Right renal cortex interstitium (tissue), 3 donors: Measurements from ENCODE around the gene EMP2. TPM values are rescaled to one million over a fixed set of nuclear protein-coding genes. Genes with fewer than 3 reads are reported as not detected.

Experiments
- DNase-seq, 3 donors: peaks; one replicate each; pipeline ENCODE4 v3.0.0-alpha.2; 2013; ENCODE audit warnings: low read depth in 3 of 3, low spot score in 2 of 3
- polyA plus RNA-seq, 3 donors: library from polyadenylated mRNA; unstranded; fragments of 120-200 nt; gene quantifications; one replicate each; pipeline ENCODE4 v1.2.1, GENCODE V29; 2013; ENCODE audit not compliant: insufficient read length in 3 of 3

Gene EMP2
- polyA plus RNA-seq, 3 donors, result 18.5 to 26.0 (median 24.2) TPM

DNA sequence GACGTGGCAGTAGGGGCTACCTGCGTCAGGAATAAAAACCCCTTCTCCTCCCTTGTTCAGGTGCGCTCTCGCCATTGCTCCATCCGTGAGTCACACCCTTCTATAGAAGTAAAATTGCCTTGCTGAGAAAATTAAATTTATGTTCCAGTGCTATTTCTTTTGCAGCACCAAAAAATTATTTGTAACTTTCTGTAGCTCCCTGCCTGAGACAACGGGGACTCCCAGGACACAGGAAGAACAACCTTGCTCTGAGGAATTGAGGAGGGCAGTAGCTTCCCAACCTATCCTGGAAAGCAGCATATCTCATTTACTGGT is 85.4 kb downstream of the EMP2 start:
- no peak for DNase-seq

GRCh38 chr16:10494343-10495030 is 85.9 kb downstream of the EMP2 start:
- DNase-seq, result no peak

DNA sequence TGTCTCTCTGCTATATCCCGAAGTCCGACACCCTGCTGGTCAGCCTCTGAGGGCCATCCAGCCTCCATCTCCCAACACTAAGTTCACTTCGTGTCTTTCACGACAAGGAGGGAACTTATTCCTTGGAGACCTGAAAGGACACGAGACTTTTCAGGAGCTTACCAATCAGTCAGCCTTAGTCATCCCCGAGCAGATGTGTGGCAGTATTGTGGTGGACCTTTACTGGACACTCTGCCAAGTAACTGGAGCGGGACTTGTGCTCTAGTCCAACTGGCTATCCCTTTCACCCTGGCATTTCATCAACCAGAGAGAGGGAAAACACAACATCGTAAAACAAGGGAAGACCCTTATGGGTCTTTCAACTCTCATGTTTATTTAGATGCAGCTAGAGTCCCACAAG is 87.1 kb downstream of the EMP2 start:
- no peak for DNase-seq

DNA sequence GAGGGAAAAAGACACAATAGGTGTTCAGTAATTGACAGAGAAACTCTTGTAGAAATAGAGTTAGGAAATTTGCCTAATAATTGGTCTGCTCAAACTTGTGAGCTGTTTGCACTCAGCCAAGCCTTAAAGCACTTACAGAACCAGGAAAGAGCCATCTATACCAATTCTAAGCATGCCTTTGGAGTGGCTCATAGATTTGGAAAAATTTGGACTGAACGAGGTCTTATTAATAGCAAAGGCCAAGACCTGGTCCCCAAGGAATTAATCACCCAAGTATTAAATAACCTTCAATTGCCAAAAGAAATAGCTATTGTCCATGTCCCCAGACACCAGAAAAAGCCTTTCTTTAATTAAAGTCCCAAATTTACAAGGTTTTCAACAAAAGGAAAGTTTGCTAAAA is 90.3 kb downstream of the EMP2 start:
- no peak for DNase-seq

GRCh38 chr16:10485698-10486382 is 94.6 kb downstream of the EMP2 start:
- no peak for DNase-seq

DNA sequence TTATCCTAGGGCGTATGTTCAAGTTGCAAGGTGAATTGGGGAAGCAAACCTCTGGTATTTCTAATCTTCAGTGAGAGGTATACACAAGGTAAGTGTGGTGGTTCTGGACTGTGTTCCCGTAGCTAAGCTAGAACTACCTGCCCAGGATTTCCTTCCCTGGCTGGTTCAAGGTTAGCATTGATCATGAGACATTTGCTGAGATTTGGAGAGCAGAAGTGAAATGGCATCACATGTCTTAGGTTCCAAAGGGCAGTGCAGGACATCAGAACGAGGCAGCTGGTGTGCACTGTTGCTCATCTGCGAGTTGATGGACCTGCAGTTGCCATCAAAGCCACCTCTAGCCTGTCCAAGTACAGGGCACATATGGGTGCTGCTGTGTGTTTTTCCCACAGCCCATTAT is 95.2 kb downstream of the EMP2 start:
- DNase-seq, result no peak

DNA sequence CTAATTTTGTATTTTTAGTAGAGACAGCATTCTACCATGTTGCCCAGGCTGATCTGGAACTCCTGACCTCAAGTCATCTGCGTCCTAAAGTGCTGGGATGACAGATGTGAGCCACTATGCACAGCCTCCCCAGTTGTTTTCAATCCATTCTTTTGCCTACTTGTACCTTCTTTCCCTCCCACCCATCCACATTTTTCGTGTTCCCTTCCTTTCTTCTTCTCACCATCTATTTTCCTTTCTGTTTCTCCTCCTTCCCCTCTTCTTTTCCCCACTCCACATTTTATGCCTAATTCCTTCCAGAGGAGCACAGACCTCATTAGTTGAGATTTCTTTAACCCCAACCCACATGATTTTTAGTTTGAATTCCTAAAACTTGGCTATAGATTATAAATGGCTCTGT is 100.2 kb downstream of the EMP2 start:
- DNase-seq, result no peak

Other genes with a start within 250 kb of the EMP2 start
- 10 to 100 TPM; 19.3 to 21.5 (median 19.3) TPM for gene ATF7IP2, start 194.5 kb downstream of the EMP2 start, polyA plus RNA-seq
- gene TEKT5, start 114.3 kb upstream of the EMP2 start, polyA plus RNA-seq, result under 1 TPM; 0.10 to 0.24 (median 0.22) TPM
- gene NUBP1, start 163.2 kb upstream of the EMP2 start, polyA plus RNA-seq, result 10 to 100 TPM; 31.8 to 34.2 (median 33.0) TPM
- gene TVP23A, start 238.2 kb upstream of the EMP2 start, polyA plus RNA-seq, result 1 to 10 TPM; 2.6 to 3.9 (median 3.1) TPM